ENCODE data around the gene LTK.
"Not testable (repeated sequence)": the region's sequence is repeated elsewhere in the genome, so short reads cannot be mapped to it uniquely, and the experiment has no call there.

LTK gene

GRCh38 chr15:41480396-41481140 lies 33.1 kb downstream of the LTK start:
- H3K4me3 ChIP-seq (ENCODE audit: low read depth, low read length) = no peak overlapping the region

DNA sequence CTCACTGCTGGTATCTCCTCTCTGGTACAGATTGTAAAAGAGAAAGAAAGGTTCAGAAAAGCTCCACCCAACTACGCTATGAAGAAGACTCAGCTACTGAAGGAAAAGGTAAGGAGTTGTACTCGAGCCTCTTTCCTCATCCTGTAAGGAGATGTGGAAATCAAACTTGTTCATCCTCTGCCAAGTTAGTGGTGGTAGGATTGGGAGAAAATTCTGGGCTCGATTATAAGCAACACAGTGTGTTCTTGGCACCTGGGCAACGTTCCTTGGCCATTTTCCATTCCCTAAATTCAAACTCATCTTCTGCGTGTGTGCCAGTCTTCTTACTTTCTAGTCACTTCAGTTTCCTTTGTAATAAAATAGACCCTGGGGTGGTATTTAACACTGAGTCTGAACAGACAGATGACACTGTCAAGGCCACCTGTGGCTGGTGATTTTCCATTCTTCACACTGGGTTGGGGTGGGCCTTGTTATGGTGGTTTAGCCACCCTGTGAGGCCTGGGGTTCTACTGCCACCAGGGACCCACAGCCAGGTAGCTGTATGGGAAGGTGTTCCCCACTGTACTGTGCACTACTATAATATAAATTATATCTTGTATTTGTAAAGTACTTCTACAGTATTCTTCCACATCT lies 37.1 kb downstream of the LTK start:
- no peak overlapping the region for H3K4me3 ChIP-seq (ENCODE audit: low read depth, low read length)

GRCh38 chr15:41474941-41475340 lies 38.7 kb downstream of the LTK start:
- H3K4me3 ChIP-seq (ENCODE audit: low read depth, low read length) = no peak overlapping the region

- no peak overlapping the region for H3K4me3 ChIP-seq (ENCODE audit: low read depth, low read length)
These were observed 39.2 kb downstream of the LTK start for GRCh38 chr15:41474436-41474835.

DNA sequence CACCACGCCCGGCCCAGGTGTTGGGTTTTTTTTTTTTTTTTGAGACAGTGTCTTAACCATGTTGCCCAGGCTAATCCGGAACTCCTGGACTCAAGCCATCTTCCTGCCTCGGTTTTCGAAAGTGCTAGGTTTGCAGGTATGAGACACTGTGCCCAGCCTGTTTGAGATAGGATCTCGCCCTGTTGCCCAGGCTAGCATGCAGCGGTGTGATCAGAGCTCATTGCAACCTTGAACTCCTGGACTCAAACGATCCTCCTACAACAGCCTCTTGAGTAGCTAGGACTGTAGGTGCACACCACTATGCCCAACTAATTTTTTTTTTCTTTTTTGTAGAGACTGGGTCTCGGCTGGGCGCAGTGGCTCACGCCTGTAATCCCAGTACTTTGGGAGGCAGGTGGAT lies 40.2 kb downstream of the LTK start:
- H3K4me3 ChIP-seq (ENCODE audit: low read depth, low read length) = no peak overlapping the region

GRCh38 chr15:41469644-41470043 lies 44.0 kb downstream of the LTK start:
- not testable (repeated sequence) for H3K4me3 ChIP-seq (ENCODE audit: low read depth, low read length)

- H3K4me3 ChIP-seq (ENCODE audit: low read depth, low read length) = no peak overlapping the region
These were observed 46.9 kb downstream of the LTK start for GRCh38 chr15:41466711-41467110.

DNA sequence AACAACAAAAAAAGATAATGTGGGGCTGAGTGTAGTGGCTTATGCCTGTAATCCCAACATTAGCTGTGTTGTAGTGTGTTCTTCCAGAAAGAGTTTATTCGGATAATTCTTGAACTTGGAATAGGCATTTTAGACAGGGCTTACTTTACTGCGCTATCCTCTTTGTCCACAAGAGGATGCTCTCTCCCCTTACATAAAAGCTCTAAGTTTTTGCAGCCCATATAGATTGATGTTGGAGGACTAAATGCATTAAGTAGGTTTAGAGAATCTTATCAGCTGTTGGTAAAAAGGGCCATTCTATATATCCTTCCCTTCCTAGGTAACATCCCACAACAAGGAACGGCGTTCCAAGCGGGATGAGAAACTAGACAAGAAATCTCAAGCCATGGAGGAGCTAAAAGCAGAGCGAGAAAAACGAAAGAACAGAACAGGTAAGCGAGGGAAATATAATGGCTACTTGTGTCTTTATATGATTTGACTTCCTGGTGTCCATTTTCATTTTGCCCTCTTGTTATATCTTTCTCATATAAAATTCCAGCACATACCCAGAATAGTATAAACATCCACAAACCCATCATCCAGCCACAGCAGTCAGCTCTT lies 47.7 kb downstream of the LTK start:
- no peak overlapping the region for H3K4me3 ChIP-seq (ENCODE audit: low read depth, low read length)

DNA sequence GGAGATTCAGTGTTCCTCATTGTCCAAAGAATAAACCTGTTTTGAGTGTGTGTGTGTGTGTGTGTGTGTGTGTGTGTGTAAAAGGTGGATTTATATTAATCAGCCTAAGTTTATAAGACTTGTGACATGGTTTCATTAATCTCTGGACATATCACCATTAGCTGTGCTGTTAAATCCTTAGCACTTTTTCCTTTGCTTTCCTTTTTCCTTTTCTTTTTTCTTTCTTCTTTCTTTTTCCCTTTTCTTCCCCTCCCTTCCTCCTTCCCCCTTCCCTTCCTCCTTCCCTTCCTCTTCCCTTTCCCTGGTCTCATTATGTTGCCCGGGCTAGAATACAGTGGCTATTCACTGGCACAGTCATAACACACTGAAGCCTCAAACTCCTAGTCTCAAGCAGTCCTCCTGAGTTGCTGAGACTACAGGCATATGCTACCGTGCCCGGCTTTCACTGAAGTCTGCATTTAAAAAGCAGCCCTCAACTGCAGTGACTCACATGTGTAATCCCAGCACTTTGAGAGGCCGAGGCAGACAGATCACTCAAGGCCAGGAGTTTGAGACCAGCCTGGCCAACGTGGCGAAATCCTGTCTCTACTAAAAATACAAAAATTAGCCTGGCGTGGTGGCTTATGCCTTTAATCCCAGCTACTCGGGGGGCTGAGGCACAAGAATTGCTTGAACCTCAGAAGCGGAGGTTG lies 48.6 kb downstream of the LTK start:
- no peak overlapping the region for H3K4me3 ChIP-seq (ENCODE audit: low read depth, low read length)

DNA sequence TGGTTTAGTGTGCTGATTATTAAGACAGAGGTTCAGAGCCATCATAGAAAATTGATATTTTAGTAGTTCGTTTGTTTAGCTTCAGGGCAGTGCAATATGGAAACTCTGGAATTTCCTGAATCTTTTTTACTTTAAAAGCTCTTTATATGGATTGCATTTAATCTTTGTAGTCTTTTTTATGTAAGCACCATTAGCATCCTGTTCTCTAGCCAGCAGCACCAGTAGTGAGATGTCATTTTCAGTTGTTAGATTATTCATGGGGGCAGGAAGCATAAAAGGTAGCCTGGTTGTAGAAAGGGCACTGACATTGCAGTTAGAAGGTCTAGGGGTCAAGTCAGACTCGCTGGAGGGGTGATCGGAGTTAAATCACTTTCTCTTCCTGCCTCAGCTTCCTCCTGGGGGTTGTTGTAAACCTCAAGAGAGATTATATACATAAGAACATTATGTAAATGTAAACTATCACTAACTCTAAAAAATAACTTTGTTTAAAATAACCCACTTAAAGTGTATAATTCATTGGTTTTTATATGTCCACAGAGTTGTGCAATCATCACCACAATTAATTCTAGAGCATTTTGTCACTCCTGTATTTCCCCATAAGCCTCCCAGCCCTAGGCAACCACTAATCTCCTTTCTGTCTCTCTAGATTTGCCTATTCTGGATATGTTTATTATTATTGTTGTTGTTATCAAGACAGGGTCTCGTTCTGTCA lies 51.4 kb downstream of the LTK start:
- no peak overlapping the region for H3K4me3 ChIP-seq (ENCODE audit: low read depth, low read length)

Data from iPS-11a (cell line).